ENCODE data around the gene TMEM147.

DNA sequence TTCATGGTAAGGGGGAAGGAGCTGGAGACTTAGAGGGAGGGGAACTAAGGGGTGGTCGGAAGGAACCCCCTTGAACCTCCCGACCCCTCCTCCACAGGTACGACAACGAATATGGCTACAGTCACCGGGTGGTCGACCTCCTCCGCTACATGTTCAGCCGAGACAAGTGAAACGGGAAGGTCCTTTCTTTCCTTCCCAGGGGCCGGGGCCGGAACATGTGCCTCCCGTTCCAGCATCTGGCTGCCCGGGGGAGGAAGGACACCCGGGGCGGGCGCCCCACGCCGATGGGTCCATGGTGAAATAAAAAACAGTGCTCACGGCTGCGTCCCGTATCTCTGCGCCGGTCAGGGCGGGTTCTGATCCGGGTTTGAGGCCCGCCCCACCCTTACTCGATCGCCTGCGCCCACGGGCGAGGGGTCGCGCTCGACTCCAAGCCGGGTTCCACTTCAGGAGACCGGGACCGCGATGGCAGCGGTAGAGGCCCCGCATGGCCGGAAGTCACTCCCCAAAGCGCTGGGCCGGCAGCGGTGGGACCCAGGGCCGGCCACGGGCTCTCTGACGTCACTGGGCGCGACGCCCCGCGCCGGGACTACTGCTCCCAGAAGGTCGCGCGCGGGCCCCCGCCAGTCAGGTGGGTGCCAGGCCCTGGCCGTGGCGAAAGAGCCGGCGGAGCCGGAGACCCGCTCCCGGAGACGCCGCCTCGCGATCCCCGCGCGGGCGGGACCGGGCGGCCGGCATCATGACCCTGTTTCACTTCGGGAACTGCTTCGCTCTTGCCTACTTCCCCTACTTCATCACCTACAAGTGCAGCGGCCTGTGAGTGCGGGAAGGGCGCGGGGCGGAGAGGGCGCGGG is at the start of gene TMEM147:
- no peak for TF ChIP-seq POLR2A (IDR thresholded peaks at IDR 0.05; ENCODE audit: low read depth)
- TF ChIP-seq, protein P1, sequence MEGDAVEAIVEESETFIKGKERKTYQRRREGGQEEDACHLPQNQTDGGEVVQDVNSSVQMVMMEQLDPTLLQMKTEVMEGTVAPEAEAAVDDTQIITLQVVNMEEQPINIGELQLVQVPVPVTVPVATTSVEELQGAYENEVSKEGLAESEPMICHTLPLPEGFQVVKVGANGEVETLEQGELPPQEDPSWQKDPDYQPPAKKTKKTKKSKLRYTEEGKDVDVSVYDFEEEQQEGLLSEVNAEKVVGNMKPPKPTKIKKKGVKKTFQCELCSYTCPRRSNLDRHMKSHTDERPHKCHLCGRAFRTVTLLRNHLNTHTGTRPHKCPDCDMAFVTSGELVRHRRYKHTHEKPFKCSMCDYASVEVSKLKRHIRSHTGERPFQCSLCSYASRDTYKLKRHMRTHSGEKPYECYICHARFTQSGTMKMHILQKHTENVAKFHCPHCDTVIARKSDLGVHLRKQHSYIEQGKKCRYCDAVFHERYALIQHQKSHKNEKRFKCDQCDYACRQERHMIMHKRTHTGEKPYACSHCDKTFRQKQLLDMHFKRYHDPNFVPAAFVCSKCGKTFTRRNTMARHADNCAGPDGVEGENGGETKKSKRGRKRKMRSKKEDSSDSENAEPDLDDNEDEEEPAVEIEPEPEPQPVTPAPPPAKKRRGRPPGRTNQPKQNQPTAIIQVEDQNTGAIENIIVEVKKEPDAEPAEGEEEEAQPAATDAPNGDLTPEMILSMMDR (IDR thresholded peaks at IDR 0.05) = no peak
